RWPE2 (cell line): Measurements from ENCODE around the gene SYNGAP1.
A peak's percentile ranks its signal among the peaks of the same experiment; 100 is the strongest.

Source experiments
- ATAC-seq: fragments of 200-7000 bp; cut with Tn5 transposase; 3 replicates; pipeline ENCODE4 v1.9.1; 2021; ENCODE audit warnings: low read depth
- DNase-seq: peaks from one replicate; pipeline ENCODE4 v3.0.0-alpha.2; 2020; ENCODE audit warnings: low spot score
- H3K27ac ChIP-seq: fragments of 450-650 bp; 2 replicates; pipeline ENCODE4 v1.5.1; 2017; ENCODE audit warnings: mild to moderate bottlenecking; ENCODE audit not compliant: poor library complexity, severe bottlenecking
- H3K27me3 ChIP-seq: fragments of 250-450 bp; sonication (Bioruptor Pico); 2 replicates; pipeline ENCODE4 v1.5.1; 2021; ENCODE audit warnings: mild to moderate bottlenecking, moderate library complexity; ENCODE audit not compliant: insufficient read depth, poor library complexity, severe bottlenecking
- H3K36me3 ChIP-seq: fragments of 250-450 bp; sonication (Bioruptor Pico); 2 replicates; pipeline ENCODE4 v1.5.1; 2020; ENCODE audit warnings: low read depth, mild to moderate bottlenecking, moderate library complexity
- H3K4me1 ChIP-seq: fragments of 250-450 bp; sonication (Bioruptor Pico); 2 replicates; pipeline ENCODE4 v1.5.1; 2021; ENCODE audit warnings: mild to moderate bottlenecking, moderate library complexity; ENCODE audit not compliant: insufficient read depth, poor library complexity, severe bottlenecking
- H3K4me3 ChIP-seq: fragments of 250-450 bp; sonication (Bioruptor Pico); 2 replicates; pipeline ENCODE4 v1.5.1; 2021; ENCODE audit warnings: mild to moderate bottlenecking, moderate library complexity; ENCODE audit not compliant: severe bottlenecking
- H3K9me3 ChIP-seq: fragments of 250-450 bp; sonication (Bioruptor Pico); 2 replicates; pipeline ENCODE4 v1.5.1; 2021; ENCODE audit warnings: mild to moderate bottlenecking, moderate library complexity; ENCODE audit not compliant: severe bottlenecking
- CTCF ChIP-seq: fragments of 450-650 bp; IDR thresholded peaks from one replicate; pipeline ENCODE4 v1.5.1; 2017; ENCODE audit warnings: mild to moderate bottlenecking, moderate library complexity; ENCODE audit not compliant: poor library complexity, severe bottlenecking

Gene SYNGAP1

GRCh38 chr6:33439956-33440648, 20.2 kb downstream of the SYNGAP1 start:
- H3K36me3 ChIP-seq, result peaks cover 36% of the 10 kb centered on the region
- no peak for TF ChIP-seq CTCF
- no peak overlapping the region for H3K27ac ChIP-seq
- H3K9me3 ChIP-seq, result no peaks in the 10 kb centered on the region
- no peak for DNase-seq
- peak; percentile 28; the same call in 1 of the 3 replicates for ATAC-seq
- H3K4me1 ChIP-seq, result no peaks in the 10 kb centered on the region
- H3K4me3 ChIP-seq, result no peak overlapping the region
- no peaks in the 10 kb centered on the region for H3K27me3 ChIP-seq

- no peak for ATAC-seq
- no peaks in the 10 kb centered on the region for H3K27me3 ChIP-seq
- peaks cover 32% of the 10 kb centered on the region for H3K36me3 ChIP-seq
- H3K4me1 ChIP-seq, result no peaks in the 10 kb centered on the region
- no peak for DNase-seq
- no peak overlapping the region for H3K4me3 ChIP-seq
- H3K27ac ChIP-seq, result no peak overlapping the region
- TF ChIP-seq CTCF, result no peak
- H3K9me3 ChIP-seq, result no peaks in the 10 kb centered on the region
Observed at GRCh38 chr6:33440649-33441309, 20.9 kb downstream of the SYNGAP1 start.

- ATAC-seq, result no peak
- Histone ChIP-seq H3K4me1 (no peaks in the 10 kb centered on the region), H3K4me3 (no peak overlapping the region), H3K36me3 (peaks cover 28% of the 10 kb centered on the region), H3K27ac (no peak overlapping the region), H3K27me3 (no peaks in the 10 kb centered on the region), H3K9me3 (no peaks in the 10 kb centered on the region)
- TF ChIP-seq CTCF, result no peak
- no peak for DNase-seq
Observed at GRCh38 chr6:33441457-33441856, 21.6 kb downstream of the SYNGAP1 start.

GRCh38 chr6:33442283-33442682, 22.4 kb downstream of the SYNGAP1 start:
- DNase-seq, result no peak
- no peak for TF ChIP-seq CTCF
- no peak overlapping the region for H3K4me3 ChIP-seq
- H3K36me3 ChIP-seq, result peaks cover 25% of the 10 kb centered on the region
- H3K4me1 ChIP-seq, result no peaks in the 10 kb centered on the region
- no peaks in the 10 kb centered on the region for H3K27me3 ChIP-seq
- no peak overlapping the region for H3K27ac ChIP-seq
- H3K9me3 ChIP-seq, result no peaks in the 10 kb centered on the region
- ATAC-seq, result no peak

GRCh38 chr6:33443025-33443424, 23.2 kb downstream of the SYNGAP1 start:
- H3K36me3 ChIP-seq, result peaks cover 23% of the 10 kb centered on the region
- TF ChIP-seq CTCF, result no peak
- no peaks in the 10 kb centered on the region for H3K9me3 ChIP-seq
- no peaks in the 10 kb centered on the region for H3K4me1 ChIP-seq
- no peaks in the 10 kb centered on the region for H3K27me3 ChIP-seq
- H3K27ac ChIP-seq, result no peak overlapping the region
- no peak for ATAC-seq
- no peak overlapping the region for H3K4me3 ChIP-seq
- DNase-seq, result no peak
